ENCODE measurements around the gene VANGL1. TPM values are rescaled to one million over a fixed set of nuclear protein-coding genes. Genes with fewer than 3 reads are reported as not detected.

VANGL1 gene
- total RNA-seq, 1 donor: 11.8 TPM

- no peak for DNase-seq (ENCODE audit: low read depth in 2 of 3, low spot score in 2 of 3)
Observed at GRCh38 chr1:115643225-115643624, 1.5 kb downstream of the VANGL1 start.

GRCh38 chr1:115643666-115644065, 1.9 kb downstream of the VANGL1 start:
- DNase-seq (ENCODE audit: low read depth in 2 of 3, low spot score in 2 of 3): no peak

- no peak for DNase-seq (ENCODE audit: low read depth in 2 of 3, low spot score in 2 of 3)
Observed at GRCh38 chr1:115644109-115644508, 2.3 kb downstream of the VANGL1 start.

GRCh38 chr1:115647047-115647446, 5.3 kb downstream of the VANGL1 start:
- no peak for DNase-seq (ENCODE audit: low read depth in 2 of 3, low spot score in 2 of 3)

- no peak for DNase-seq (ENCODE audit: low read depth in 2 of 3, low spot score in 2 of 3)
Observed at GRCh38 chr1:115647507-115647906, 5.7 kb downstream of the VANGL1 start.

GRCh38 chr1:115647919-115648650, 6.3 kb downstream of the VANGL1 start:
- DNase-seq (ENCODE audit: low read depth in 2 of 3, low spot score in 2 of 3): peak in 1 of 3 donors; percentile 34

- DNase-seq (ENCODE audit: low read depth in 2 of 3, low spot score in 2 of 3): no peak
Observed at GRCh38 chr1:115648717-115649691, 7.2 kb downstream of the VANGL1 start.

- no peak for DNase-seq (ENCODE audit: low read depth in 2 of 3, low spot score in 2 of 3)
Observed at GRCh38 chr1:115649964-115650363, 8.2 kb downstream of the VANGL1 start.

GRCh38 chr1:115650961-115651360, 9.2 kb downstream of the VANGL1 start:
- DNase-seq (ENCODE audit: low read depth in 2 of 3, low spot score in 2 of 3): no peak

- no peak for DNase-seq (ENCODE audit: low read depth in 2 of 3, low spot score in 2 of 3)
Observed at GRCh38 chr1:115651391-115651790, 9.6 kb downstream of the VANGL1 start.

GRCh38 chr1:115652236-115652788, 10.5 kb downstream of the VANGL1 start:
- DNase-seq (ENCODE audit: low read depth in 2 of 3, low spot score in 2 of 3): no peak

GRCh38 chr1:115654125-115654524, 12.4 kb downstream of the VANGL1 start:
- DNase-seq (ENCODE audit: low read depth in 2 of 3, low spot score in 2 of 3): no peak

- peak in 2 of 3 donors; percentile 63 to 66 for DNase-seq (ENCODE audit: low read depth in 2 of 3, low spot score in 2 of 3)
Observed at GRCh38 chr1:115654663-115655305, 13.0 kb downstream of the VANGL1 start.

- DNase-seq (ENCODE audit: low read depth in 2 of 3, low spot score in 2 of 3): peak in 2 of 3 donors; percentile 50 to 58
Observed at GRCh38 chr1:115655306-115655663, 13.5 kb downstream of the VANGL1 start.

GRCh38 chr1:115655916-115656315, 14.1 kb downstream of the VANGL1 start:
- no peak for DNase-seq (ENCODE audit: low read depth in 2 of 3, low spot score in 2 of 3)

- no peak for DNase-seq (ENCODE audit: low read depth in 2 of 3, low spot score in 2 of 3)
Observed at GRCh38 chr1:115656461-115657077, 14.8 kb downstream of the VANGL1 start.

GRCh38 chr1:115658646-115659045, 16.9 kb downstream of the VANGL1 start:
- no peak for DNase-seq (ENCODE audit: low read depth in 2 of 3, low spot score in 2 of 3)

GRCh38 chr1:115660151-115660550, 18.4 kb downstream of the VANGL1 start:
- no peak for DNase-seq (ENCODE audit: low read depth in 2 of 3, low spot score in 2 of 3)

- DNase-seq (ENCODE audit: low read depth in 2 of 3, low spot score in 2 of 3): no peak
Observed at GRCh38 chr1:115661157-115661556, 19.4 kb downstream of the VANGL1 start.

GRCh38 chr1:115665319-115666096, 23.7 kb downstream of the VANGL1 start:
- no peak for DNase-seq (ENCODE audit: low read depth in 2 of 3, low spot score in 2 of 3)
